Measurements from ENCODE around the gene PPARGC1A. TPM values are rescaled to one million over a fixed set of nuclear protein-coding genes. Genes with fewer than 3 reads are reported as not detected.

The PPARGC1A gene
- total RNA-seq, 4 donors from 2014 or later, result 5.0 to 13.6 (median 6.4) TPM

DNA sequence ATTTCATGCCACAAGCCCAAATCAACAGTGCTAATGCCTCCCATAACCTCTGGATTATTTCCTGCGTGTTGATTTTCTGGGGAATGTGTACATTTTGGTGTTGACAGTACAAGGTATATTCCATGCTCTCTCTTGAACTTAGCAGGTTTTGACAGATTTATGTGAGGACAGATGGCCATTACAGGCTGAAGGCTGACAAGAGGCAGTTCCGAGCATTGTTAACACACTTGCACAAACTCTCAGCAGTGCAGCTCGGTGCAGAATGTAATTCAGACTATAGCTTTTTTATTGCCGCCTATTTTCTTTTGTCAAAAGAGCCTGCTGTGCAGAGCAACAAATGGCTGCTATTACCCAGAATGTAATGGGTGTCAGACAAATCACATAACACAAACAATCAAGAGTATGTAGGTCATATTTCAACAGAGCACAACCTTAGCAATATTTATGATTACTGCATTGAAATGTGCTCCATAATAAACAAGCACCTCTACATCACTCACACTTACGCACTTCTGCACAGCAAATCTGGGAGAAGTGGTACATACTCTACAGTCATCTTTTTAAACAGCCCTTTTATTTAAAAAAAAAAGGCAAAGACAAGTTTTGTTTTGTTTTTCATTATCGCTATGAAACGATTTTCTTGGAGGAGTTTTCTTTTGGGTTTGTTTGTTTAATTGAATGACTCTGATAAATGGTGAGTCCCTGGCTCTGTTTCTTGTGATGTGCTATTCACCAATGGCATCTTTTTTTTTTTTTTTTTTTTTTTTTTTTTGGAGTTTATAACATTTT lies 71.6 kb downstream of the PPARGC1A start:
- TF ChIP-seq, protein P1, sequence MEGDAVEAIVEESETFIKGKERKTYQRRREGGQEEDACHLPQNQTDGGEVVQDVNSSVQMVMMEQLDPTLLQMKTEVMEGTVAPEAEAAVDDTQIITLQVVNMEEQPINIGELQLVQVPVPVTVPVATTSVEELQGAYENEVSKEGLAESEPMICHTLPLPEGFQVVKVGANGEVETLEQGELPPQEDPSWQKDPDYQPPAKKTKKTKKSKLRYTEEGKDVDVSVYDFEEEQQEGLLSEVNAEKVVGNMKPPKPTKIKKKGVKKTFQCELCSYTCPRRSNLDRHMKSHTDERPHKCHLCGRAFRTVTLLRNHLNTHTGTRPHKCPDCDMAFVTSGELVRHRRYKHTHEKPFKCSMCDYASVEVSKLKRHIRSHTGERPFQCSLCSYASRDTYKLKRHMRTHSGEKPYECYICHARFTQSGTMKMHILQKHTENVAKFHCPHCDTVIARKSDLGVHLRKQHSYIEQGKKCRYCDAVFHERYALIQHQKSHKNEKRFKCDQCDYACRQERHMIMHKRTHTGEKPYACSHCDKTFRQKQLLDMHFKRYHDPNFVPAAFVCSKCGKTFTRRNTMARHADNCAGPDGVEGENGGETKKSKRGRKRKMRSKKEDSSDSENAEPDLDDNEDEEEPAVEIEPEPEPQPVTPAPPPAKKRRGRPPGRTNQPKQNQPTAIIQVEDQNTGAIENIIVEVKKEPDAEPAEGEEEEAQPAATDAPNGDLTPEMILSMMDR (IDR thresholded peaks at IDR 0.05), result no peak
- no peak for ATAC-seq (ENCODE audit: low FRiP score)
- no peak for DNase-seq (ENCODE audit: low spot score)

DNA sequence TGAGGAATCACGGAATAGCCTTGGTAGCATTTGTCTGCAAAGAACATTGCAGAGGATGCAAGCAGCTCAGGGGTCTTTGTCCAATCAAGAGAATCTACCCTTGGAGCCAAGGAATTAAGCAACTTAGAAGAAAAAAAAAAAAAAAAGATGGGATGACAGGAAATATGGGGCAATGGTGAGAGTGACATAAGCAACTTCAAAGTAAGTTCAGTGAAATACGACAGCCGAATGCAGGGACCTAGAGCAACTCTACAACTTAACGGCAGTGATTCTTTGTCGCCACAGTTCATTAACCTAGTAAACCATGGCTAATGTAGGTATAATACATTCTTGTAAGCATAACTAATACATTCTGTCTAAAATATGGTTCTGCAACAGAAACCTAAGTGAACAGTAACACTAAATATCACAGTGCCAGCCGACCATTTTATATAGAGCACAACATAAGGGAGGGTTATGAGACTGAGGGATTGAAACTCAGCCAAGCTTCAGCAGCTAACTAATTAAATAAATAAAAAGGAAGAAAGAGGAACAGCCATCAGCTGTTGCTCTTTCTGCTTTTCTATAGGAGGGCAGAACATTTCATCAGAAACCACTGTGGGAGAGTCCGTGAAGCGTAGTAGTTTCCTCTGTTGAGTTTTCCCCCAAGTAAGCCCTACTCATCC lies 74.7 kb downstream of the PPARGC1A start:
- TF ChIP-seq, protein P1 (IDR thresholded peaks at IDR 0.05), result no peak
- ATAC-seq (ENCODE audit: low FRiP score) (no peak), DNase-seq (ENCODE audit: low spot score) (no peak)

DNA sequence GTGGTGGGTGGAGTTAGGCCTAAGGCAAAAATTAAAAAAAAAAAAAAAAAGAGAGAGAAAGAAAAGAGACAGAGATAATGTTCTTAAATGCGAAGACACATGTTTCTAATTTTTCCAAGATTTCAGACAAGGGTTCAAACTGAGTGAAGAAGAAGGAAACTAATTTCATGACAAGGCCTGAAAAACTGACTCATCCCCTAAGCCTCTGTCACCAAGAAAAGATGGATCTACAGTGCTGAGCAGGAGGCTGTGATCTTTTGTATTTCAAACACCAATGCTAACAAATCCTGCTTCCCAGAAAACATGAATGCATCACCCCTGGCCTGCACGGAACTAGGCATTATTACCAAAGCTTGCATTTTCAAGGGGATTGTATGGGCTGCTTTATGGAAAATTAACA lies 75.3 kb downstream of the PPARGC1A start:
- ATAC-seq (ENCODE audit: low FRiP score), result no peak
- DNase-seq (ENCODE audit: low spot score), result no peak
- TF ChIP-seq, protein P1 (IDR thresholded peaks at IDR 0.05), result no peak

DNA sequence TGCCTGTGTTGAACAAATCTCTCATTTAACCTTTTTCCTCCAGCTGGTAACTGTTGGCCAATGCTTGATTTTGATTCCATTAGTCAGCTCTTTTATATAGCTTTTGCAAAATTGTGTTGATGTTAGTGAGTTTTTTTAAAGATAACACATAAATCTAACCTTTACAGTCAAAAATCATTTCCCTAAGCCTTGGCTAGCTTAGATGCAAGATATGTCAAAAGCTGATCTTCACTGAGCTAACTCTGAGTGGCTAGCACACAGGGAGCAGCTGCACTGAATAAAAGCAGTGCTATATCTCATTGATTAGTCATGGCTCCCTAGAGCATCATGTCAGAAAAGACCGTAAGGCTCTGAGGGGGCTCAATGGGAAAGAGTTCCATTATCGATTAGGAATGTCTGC lies 78.7 kb downstream of the PPARGC1A start:
- no peak for ATAC-seq (ENCODE audit: low FRiP score)
- DNase-seq (ENCODE audit: low spot score), result no peak
- TF ChIP-seq, protein P1 (IDR thresholded peaks at IDR 0.05), result no peak

DNA sequence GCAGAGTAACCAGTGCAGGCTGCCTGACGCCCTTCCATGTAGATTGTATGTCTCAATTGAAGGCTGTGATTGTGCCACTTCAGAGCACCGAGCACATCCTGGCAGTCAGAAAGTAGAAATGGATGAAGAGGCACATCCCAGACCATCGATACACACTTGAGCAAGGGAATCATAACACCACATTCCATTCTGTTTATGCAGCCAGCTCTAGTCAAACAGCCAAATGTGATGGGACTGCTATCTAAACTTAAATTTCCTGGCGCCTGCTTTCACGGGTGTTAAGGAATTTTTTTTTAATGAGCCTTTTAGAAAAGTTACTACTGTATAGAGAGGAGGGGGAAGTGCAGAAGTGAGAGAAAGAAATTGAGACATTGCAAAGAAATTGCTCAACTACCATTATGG lies 84.4 kb downstream of the PPARGC1A start:
- TF ChIP-seq, protein P1 (IDR thresholded peaks at IDR 0.05), result no peak
- DNase-seq (ENCODE audit: low spot score), result no peak
- no peak for ATAC-seq (ENCODE audit: low FRiP score)

DNA sequence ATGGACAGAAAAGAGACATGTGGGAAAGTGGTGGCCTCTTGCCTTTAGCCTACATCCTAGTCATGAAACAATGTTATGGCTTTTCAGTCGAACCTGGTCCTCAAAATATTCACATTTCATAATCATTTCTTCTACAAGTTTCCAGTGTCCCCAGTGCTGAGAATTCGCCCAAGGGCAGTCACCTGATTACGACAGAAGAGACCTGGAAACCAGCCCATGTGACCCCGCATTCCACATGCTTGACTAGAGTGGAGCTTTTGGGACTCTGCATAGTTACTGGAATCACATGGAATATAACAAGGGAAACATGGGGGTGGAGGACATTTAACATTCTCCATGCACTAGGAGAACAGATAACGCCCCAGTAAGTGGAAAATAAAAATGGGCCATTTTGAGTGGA lies 100.1 kb downstream of the PPARGC1A start:
- TF ChIP-seq, protein P1 (IDR thresholded peaks at IDR 0.05), result no peak
- DNase-seq (ENCODE audit: low spot score), result no peak
- ATAC-seq (ENCODE audit: low FRiP score), result no peak

DNA sequence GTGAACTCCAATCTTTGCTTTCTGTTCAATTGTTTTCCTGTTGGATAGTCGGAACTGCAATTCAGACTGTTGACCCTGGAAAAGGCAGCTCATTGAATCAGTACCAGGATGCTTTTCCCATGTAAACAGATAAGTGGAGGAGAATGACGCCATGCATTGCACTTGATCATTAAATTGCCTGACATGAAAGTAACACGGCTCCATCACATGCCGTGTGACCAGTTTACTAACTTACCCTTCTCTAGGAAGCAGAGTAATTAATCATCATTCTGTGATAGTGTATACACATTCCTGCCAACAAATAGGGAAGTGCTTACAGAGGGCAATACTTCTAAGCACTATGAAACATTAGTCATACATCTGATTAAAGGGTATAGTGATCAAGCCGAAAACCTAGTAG lies 101.4 kb downstream of the PPARGC1A start:
- TF ChIP-seq, protein P1 (IDR thresholded peaks at IDR 0.05), result no peak
- ATAC-seq (ENCODE audit: low FRiP score) (peak; percentile 82), DNase-seq (ENCODE audit: low spot score) (no peak)
